ENCODE measurements around the gene MCM5.
"Not testable (repeated sequence)": the region's sequence is repeated elsewhere in the genome, so short reads cannot be mapped to it uniquely, and the experiment has no call there.

MCM5 gene

GRCh38 chr22:35379146-35379993, 20.6 kb upstream of the MCM5 start:
- DNase-seq (ENCODE audit: low read depth): no peak

DNA sequence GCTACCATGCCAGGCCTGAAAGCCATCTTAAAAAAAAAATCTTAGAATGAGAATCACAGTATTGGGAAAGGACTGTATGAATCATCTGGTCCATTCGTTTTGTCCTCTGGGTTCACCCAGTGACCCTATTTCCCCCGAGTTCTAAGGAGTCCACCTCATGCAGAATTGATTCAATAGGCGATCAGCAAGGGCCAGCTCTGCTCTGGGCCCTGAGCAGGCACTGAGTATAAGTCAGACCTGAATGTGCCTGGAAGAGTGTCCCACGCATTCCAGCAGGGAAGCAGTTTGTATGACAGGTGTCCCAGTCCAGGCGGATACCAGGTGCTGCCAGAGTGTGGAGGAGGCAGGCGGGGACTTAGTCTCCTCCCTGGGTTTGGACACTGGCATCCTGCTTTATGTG, 19.9 kb upstream of the MCM5 start:
- DNase-seq (ENCODE audit: low read depth): no peak

DNA sequence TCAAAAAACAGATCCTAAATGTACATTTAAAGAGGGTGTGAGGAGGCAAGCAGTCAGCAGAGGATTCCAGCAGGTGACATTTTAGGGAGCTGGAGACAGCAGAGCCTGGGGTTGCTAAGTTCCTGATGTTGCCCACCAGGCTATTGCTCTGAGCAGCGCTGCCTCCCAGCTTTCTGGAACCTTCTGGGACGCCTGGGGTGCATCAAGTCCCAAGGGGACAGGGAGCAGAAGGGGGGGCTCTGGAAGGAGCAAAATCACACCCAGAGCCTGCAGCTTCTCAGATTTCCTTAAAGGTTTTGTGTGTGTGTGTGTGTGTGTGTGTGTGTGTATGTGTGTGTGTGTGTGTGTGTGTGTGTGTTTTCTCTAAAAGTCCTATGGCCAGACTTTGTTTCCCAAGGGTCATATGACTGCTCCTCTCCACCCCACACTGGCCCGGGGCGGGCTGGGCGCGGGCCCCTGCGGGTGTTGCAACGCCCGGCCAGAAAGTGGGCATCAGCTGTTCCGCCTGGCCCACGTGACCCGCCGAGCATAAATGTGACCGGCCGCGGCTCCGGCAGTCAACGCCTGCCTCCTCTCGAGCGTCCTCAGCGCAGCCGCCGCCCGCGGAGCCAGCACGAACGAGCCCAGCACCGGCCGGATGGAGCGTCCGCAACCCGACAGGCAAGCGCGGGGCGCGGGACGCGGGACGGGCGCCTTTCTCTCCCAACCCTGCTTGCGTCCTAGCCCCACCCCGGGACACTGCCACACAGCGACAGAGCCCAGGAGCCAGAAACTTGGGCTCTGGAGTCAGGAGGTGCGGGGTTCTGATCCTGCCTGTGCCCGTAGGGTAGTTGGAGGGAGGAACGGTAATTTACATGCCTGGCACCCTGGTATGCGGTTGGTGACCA, 19.2 kb upstream of the MCM5 start, which contains the start of gene HMOX1:
HMOX1 (plus strand) TSS at position 560 of the 887 bp plus-strand sequence; CDS start at position 638, 78 bp downstream.
- peak; percentile 29 for DNase-seq (ENCODE audit: low read depth)

GRCh38 chr22:35381424-35382009, 18.4 kb upstream of the MCM5 start:
- DNase-seq (ENCODE audit: low read depth): no peak

DNA sequence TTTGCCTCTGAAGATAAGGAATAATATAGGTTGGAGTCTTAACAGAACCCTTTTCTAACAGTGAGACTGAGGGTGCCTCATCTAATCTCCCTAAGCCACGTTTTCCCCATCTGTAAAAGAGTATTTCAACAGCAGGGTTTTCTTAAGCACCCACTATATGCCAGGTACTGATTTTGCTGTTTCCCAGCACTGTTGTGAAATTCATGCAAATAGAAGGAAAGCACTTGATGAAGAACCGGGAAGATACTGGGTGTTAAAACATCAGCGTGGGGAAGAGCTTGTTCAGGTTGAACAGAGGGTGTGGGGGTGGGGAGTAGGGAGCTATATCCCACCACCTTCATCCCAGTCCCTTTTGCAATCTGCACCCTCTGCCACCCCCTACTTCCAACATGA, 16.3 kb upstream of the MCM5 start:
- no peak for DNase-seq (ENCODE audit: low read depth)

GRCh38 chr22:35384527-35384926, 15.4 kb upstream of the MCM5 start:
- DNase-seq (ENCODE audit: low read depth): no peak

DNA sequence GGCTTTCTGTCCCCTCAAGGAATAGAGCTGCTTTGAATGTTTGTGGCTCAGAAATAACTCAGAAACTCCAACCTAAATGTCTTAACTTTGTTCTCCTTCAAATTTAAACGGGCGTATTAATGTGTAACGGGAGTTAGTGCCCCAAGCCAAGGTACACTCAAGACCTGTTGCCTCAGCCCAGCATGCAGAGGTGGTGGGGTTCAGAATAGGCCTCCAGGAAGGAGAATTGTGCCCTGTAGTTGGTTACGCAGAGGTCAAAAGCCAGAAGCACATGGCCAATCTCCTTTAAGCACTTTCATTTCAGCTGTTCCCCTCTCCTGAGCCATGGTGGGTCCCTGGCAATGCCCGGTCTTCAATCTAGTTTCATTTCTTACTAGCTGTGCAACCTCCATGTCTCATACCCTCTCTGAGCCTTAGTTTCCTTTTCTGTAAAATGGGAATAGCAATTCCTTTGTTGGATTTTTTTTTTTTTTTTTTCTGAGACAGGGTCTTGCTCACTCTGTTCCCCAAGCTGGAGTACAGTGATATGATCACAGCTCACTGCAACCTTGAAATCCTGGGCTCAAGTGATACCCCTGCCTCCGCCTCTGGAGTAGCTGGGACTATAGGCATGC, 14.9 kb upstream of the MCM5 start:
- DNase-seq (ENCODE audit: low read depth): no peak

- no peak for DNase-seq (ENCODE audit: low read depth)
Observed at GRCh38 chr22:35386670-35387288, 13.2 kb upstream of the MCM5 start.

DNA sequence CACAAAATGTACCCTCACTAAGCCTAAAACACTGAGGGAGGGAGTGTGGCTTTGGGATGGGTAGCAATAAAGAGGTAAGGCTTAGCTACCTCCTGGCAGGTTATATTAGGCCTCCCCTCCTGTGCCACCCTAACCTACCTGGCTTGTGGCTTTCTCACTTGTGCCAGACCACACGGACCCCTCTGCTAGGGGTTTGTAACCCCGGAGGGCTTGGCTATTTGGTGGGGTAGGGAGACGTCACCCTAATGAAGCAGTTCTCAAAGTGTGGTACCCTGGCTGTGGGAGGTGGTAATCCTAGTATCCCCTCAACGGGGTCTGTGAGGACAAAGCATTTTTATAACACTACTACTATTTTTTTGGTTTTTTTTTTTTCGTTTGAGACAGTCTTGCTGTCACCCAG, 9.0 kb upstream of the MCM5 start:
- DNase-seq (ENCODE audit: low read depth): no peak

GRCh38 chr22:35392357-35392756, 7.6 kb upstream of the MCM5 start:
- no peak for DNase-seq (ENCODE audit: low read depth)

DNA sequence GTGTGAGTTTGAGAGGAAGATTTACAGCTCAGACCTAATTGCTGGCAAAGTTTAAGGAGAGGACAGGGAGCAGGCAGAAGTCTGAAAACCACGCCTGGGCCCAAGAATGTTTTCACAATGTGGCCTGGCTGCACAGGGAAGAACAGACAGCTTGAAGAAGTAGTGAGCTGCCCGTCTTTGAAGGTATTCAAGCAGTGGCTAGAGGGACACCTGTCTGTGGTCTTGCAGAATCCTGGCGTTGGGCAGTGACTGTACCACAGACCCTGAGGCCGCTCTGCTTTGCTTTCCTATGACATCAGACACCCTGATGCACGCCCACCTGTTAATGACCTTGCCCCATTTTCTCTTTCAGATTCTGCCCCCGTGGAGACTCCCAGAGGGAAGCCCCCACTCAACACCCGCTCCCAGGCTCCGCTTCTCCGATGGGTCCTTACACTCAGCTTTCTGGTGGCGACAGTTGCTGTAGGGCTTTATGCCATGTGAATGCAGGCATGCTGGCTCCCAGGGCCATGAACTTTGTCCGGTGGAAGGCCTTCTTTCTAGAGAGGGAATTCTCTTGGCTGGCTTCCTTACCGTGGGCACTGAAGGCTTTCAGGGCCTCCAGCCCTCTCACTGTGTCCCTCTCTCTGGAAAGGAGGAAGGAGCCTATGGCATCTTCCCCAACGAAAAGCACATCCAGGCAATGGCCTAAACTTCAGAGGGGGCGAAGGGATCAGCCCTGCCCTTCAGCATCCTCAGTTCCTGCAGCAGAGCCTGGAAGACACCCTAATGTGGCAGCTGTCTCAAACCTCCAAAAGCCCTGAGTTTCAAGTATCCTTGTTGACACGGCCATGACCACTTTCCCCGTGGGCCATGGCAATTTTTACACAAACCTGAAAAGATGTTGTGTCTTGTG, 6.6 kb upstream of the MCM5 start:
- no peak for DNase-seq (ENCODE audit: low read depth)

- DNase-seq (ENCODE audit: low read depth): no peak
Observed at GRCh38 chr22:35394011-35394312, 6.0 kb upstream of the MCM5 start.

DNA sequence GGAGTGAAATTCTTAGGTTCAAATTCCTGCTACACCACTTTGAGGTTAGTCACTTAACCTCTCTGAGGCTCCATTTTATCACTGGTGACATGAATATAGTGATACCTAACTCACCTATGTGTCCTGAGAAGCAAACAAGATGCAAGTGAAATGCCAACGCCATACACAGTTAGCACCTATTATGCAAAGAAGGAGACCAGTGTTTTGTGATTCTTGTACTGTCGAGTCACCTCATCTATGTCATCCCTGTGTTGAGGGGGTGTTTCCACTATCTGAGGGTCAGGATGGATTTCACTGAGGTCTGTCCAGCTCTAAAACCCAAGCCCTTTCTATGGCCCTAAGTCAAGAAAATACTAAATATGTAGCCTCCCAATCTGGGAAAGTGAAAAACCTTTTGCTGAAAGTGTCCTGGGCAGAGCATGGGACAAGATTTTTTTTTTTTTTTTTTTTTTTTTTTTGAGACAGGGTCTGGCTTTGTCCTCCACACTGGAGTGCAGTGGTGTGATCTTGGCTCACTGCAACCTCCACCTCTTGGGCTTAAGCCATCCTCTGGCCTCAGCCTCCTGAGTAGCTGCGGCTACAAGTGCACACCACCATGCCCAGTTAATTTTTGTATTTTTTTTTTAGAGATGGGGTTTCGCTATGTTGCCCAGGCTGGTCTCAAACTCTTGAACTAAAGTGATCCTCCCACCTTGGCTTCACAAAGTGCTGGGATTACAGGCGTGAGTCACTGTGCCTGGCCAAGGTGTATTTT, 5.0 kb upstream of the MCM5 start:
- DNase-seq (ENCODE audit: low read depth): no peak

- DNase-seq (ENCODE audit: low read depth): not testable (repeated sequence)
Observed at GRCh38 chr22:35396622-35397021, 3.3 kb upstream of the MCM5 start.

DNA sequence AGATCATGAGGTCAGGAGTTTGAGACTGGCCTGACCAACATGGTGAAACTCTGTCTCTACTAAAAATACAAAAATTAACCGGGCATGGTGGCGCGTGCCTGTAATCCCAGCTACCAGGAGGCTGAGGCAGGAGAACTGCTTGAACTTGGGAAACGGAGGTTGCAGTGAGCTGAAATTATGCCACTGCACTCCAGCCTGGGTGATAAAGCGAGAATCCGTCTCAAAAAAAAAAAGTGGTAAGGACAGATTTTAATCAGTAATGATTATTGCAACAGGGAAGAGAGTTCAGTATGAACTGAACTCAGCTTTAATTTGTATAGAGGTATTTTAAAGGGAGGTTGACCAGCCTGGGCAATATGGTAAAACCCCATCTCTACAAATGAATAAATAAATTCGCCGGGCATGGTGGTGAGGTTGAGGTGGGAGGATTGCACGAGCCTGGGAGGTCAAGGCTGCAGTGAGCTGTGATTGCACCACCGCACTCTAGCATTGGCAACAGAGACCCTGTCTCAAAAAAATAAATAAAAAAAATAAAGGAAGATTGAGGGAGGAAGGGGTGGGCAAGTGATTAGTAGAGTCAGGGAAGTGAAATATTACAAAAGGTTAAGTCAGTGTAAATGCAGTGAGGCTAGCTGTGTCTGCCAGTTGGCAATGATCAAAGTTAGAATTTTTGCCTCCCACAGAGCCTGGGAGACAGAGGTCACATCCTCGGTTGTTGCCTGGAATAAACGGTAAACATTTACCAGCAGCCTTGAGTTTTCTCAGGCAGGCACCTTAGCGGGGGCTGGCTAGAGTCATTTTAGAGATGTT, 2.6 kb upstream of the MCM5 start:
- DNase-seq (ENCODE audit: low read depth): no peak

GRCh38 chr22:35398591-35398973, 1.4 kb upstream of the MCM5 start:
- no peak for DNase-seq (ENCODE audit: low read depth)

DNA sequence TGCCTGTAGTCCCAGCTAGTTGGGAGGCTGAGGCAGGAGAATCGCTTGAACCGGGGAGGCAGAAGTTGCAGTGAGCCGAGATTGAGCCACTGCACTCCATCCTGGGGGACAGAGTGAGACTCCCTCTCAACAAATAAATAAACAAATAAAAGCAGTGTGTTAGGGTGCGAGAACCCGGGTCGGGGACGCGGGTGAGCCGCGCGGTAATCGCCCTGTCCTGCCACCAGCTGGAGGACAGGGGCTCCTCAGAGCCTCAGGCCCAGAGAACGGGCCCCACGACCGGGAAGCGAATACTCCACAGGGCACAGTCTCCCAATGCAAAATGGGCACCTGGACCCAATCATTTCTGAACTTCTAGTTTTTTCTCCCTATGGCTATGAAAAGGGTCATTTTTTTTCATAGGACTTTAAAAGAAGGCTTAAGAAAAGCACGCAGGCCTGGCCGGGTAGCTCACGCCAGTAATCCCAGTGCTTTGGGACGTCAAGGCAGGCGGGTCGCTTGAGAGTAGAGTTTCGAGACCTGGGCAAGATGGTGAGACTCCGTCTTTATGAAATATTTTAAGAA, 744 bp upstream of the MCM5 start:
- DNase-seq (ENCODE audit: low read depth): no peak

DNA sequence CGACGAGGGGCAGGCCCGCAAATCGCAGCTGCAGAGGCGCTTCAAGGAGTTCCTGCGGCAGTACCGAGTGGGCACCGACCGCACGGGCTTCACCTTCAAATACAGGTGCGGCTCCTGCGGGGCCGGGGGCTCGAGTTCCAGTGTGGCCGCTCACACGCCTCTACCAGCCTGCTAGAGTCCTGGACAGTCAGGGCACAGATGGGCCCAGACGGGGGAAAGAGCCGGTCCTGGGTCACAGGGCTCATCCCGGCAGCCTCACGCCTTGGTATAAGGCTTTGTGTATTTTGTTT, 506 bp downstream of the MCM5 start:
- DNase-seq (ENCODE audit: low read depth): no peak

- no peak for DNase-seq (ENCODE audit: low read depth)
Observed at GRCh38 chr22:35401863-35402262, 1.9 kb downstream of the MCM5 start.
